Stimulated activated CD8-positive, alpha-beta memory T cell treated with anti-CD3 and anti-CD28 coated beads, Interleukin-15, amount 100 ng/mL, for 24 hours (primary cell): ENCODE measurements around the gene ZBTB7C.

Source experiments
- DNase-seq: peaks from one replicate; pipeline ENCODE4 v3.0.0-alpha.2; 2020; ENCODE audit warnings: low read depth

Gene ZBTB7C

GRCh38 chr18:48323151-48323550, 86.0 kb downstream of the ZBTB7C start:
- no peak for DNase-seq

GRCh38 chr18:48321536-48321935, 87.6 kb downstream of the ZBTB7C start:
- no peak for DNase-seq

GRCh38 chr18:48321121-48321520, 88.1 kb downstream of the ZBTB7C start:
- no peak for DNase-seq

GRCh38 chr18:48320639-48320945, 88.6 kb downstream of the ZBTB7C start:
- DNase-seq = no peak

GRCh38 chr18:48319801-48320638, 89.2 kb downstream of the ZBTB7C start:
- no peak for DNase-seq

GRCh38 chr18:48318436-48318835, 90.7 kb downstream of the ZBTB7C start:
- no peak for DNase-seq

DNA sequence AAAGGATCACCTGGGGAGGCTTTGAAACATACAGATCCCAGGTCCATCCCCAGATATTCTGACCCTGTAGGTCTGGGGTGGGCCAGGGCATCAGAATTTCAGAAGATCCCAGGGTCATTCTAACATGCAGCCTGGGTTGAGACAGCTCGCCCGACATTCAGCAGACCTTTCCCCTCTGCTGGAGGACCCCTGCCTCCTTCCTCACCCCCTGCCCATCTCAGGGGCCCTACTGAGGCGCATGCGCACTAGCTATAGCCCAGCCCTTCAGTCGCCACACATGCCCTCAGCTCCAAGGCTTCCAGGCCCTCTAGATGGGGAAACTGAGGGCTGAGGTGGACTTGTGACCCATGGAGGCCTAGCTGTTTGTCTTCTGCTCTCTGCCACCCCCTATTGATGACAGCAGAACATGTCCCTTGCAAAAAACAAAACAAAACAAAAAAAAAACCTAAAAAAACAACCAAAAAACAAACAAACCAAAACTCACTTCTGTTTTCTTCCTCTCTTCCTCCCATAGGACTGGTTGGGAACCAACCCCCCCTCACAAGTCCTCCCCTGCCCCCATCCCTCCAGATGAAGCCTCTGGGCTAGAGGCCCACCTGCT, 91.3 kb downstream of the ZBTB7C start:
- DNase-seq = no peak

DNA sequence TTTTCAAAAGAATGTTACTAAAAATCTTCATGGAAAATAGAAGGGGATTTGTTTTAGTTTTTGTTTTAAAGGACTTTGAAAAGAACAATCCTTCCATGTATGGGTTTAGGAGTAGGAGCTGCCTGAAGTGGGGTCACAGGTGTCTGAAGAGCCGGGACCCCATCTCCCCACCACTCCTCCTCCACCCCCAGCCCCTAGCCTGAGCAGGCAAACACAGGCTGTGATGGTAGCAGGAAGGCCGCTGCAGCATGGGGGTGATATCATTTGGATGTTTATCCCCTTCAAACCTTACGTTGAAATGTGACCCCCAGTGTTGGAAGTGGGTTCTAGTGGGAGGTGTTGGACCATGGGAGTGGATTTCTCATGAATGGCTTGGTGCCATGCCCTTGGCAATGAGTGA, 93.0 kb downstream of the ZBTB7C start:
- no peak for DNase-seq

- DNase-seq = no peak
Observed at GRCh38 chr18:48314690-48315089, 94.5 kb downstream of the ZBTB7C start.

DNA sequence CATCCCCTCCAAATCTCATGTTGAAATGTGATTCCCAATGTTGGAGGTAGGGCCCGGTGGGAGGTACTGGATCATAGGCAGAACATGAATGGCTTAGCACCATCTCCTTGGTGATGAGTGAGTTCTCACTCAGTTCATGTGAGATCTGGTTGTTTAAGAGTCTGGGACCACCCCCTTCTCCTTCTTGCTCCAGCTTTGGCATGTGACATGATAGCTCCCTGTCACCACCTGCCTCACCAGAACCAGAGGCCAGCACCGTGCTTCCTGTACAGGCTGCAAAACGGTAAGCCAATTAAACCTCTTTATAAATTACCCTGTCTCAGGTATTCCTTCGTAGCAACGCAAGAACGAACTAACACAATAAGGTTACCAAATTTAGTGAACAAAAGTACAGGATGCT, 95.4 kb downstream of the ZBTB7C start:
- DNase-seq = no peak

DNA sequence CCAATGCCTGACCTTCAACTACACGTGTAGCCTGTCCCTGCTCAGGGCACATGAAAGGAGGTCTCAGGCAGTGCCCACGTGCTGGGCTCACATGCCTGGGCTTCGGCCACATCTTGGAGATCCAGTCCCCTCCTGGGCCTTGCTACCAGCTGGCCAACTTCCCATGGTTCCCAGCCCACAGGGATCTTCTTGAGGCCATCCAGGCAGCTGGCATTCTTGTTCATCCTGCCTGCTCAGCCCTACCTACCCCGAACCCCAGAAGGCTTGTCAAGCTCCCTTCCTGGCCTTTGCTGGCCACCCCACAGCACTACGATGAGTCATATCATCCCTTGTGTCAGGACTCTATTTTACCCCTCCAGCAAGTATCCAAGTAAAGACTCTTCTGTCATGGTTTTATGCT, 97.1 kb downstream of the ZBTB7C start:
- DNase-seq = no peak

- no peak for DNase-seq
Observed at GRCh38 chr18:48310999-48311398, 98.2 kb downstream of the ZBTB7C start.

- no peak for DNase-seq
Observed at GRCh38 chr18:48310353-48310752, 98.8 kb downstream of the ZBTB7C start.

DNA sequence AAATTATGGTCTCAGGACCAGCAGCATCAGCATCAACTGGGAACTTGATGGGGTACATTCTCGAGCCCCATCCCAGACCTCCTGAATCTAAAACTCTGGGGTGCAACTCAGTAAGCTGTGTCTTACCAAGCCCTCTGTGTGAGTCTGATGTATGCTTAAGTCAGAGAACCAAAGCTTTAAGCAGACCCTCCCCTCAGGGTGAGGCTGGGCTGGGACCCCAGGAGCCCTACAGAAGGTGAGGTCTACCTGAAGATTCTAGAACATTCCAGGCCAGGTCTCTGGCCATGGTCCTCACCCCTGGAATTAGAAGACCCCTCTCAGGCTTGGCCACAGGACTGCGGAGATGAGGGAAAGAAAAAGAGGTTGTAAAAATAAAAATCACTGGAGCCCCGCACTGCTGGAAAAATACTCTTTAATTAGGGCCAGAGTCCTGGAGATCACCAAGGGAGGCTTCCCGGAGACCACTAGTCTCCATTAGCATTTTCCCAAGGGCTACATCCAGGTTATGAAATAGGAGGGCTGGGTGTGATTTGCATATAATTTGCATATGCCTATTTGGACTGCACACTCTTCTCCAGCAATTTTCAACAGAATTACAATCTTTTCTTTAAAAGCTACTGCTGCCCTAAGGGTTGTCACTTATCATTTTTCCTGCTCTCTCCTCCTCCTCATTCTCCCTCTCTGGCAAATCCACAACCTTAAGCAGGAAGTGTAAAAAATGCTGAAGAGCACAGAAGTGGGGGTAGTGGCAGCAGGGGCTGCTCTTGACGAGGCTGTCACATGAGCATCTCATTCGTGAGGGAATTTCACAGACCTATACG, 100.2 kb downstream of the ZBTB7C start:
- no peak for DNase-seq

- DNase-seq = no peak
Observed at GRCh38 chr18:48308027-48308635, 101.1 kb downstream of the ZBTB7C start.

- DNase-seq = no peak
Observed at GRCh38 chr18:48306838-48307237, 102.3 kb downstream of the ZBTB7C start.

DNA sequence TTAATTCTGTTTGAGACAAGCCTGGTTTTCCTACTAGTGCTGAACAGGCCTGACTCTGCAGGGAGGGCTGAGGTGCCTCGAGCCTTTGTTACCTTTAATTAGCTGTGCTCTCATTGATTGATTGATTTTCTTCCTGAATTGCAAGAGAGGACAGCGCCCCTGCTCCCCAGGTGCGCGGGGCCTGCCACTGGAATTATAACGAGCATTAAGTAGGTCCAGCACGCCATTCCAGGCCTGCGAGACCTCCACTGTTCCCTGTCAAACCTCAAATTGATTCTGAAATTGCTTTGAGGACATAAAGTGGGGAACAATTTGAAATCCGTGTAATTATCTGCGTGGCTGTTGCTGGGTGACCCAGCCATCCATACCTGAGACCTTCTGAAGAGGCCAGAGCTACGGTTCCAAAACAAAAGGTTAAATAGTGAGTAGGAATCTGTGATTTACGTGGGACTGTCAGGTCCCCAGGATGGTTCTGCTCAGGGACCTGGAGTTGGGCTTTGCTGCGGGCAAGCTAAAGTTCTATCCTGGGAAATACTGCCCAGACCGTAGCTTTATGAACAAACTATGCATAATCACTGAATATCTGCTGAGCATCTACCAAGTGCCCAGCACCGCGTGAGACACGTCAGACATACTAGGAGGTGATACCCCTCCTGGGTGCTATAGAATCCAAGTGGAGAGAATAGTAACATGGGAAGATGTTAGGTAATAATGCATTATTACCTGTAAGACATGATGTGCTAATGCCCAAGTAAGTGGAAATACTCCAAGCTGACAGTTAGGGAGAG, 104.1 kb downstream of the ZBTB7C start:
- no peak for DNase-seq

DNA sequence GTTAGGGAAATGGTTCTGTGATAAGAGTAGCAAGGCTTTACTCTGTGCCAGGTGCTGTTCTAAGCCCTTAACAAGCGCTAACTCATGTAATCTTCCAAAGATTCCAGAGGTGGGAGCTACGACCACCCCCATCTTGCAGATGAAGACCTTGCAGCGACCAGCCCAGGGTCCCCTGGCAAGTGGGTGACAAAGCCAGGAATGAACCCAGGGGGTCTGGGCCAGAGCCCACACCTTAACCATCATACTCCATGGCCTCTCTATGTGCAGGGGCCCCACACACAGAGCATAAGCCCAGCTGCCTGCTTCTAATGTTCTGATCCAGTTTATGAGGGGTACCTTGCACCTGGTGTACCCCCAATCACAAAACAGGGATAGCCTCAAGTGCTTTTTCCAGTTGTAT, 105.3 kb downstream of the ZBTB7C start:
- DNase-seq = no peak

DNA sequence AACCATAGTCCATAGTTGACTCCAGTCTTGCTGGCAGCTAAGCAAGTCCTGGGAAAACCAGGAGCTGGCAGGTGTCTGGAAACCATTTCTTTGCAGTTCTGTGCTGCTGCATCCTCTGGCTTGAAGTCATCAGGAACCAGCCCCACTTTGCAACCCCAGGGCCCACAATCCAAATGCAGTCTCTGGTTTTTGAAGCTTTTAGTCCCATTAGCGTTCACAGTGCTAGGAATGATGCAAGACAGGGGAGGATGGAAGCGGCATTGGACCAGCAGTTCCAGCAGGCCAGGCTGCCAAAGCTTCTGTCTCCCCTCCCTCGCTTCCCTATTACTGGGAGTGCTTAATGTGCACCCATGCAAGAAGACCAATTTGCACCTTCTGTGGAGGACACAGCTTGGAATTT, 106.4 kb downstream of the ZBTB7C start:
- no peak for DNase-seq

- no peak for DNase-seq
Observed at GRCh38 chr18:48300463-48300961, 108.7 kb downstream of the ZBTB7C start.

GRCh38 chr18:48297139-48297538, 112.0 kb downstream of the ZBTB7C start:
- no peak for DNase-seq

DNA sequence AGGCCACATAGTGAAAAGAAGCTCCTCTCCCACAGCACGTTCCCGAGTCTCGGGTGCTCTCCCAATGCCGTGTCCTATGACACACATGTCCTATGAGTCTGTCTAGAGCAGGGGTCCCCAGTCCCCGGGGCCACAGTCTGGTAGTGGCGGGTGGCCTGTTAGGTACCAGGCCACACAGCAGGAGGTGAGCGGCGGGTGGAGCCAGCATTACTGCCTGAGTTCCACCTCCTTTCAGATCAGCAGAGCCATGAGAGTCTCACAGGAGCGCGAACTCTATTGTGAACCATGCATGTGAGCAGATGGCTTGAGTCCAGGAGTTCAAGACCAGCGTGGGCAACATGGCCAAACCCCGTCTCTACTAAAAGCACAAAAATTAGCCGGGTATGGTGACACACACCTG, 112.6 kb downstream of the ZBTB7C start:
- no peak for DNase-seq
